Measurements from ENCODE around the gene EVX2. TPM values are rescaled to one million over a fixed set of nuclear protein-coding genes. Genes with fewer than 3 reads are reported as not detected.

The EVX2 gene
- total and polyA plus RNA-seq, 4 donors, result not detected

- TF ChIP-seq FOXA2 (IDR thresholded peaks at IDR 0.05), result no peak
- TF ChIP-seq NR2F2 (IDR thresholded peaks at IDR 0.05), result no peak
- TF ChIP-seq SP1 (IDR thresholded peaks at IDR 0.05), result no peak
- no peak for TF ChIP-seq JUND (IDR thresholded peaks at IDR 0.05)
These were observed 19.8 kb downstream of the EVX2 start (continued) for GRCh38 chr2:176063958-176064357.

DNA sequence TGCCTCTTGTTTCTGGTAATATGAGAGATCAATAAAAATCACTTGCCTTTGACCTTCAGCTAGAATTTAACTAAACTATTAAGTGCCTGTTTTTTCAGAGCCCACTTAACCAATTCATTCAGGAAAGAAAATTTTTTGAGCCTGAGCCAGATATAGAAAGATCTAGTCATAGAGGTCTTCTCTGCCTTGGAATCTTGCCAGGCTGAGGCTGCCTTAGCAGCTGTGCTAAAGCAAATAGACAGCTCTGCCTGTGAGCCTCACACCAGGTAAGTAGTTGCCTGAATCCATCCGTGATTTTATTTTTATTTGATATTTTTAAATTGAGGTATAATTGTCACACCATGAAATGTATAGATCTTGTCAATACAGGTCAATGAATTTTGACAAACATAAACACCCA lies 27.4 kb downstream of the EVX2 start:
- no peak overlapping the region for H3K27ac ChIP-seq (ENCODE audit: low read depth in 1 of 2, low read length in 2 of 2)
- no peak overlapping the region for H3K4me3 ChIP-seq (ENCODE audit: low read depth in 1 of 3, low read length in 3 of 3)
- H3K9me3 ChIP-seq (ENCODE audit: control insufficient read depth in 4 of 4, low read length in 3 of 4), result no peaks in the 10 kb centered on the region
- H3K36me3 ChIP-seq (ENCODE audit: control insufficient read depth in 4 of 4, insufficient read depth in 3 of 4, low read depth in 1 of 4, low read length in 3 of 4), result no peaks in the 10 kb centered on the region
- peaks cover 0 to 9% (median 0%) of the 10 kb centered on the region in 4 donors for H3K27me3 ChIP-seq (ENCODE audit: control insufficient read depth in 4 of 4, insufficient read depth in 4 of 4, low read length in 3 of 4)
- no peak for TF ChIP-seq RXRA (IDR thresholded peaks at IDR 0.05)
- TF ChIP-seq RAD21 (IDR thresholded peaks at IDR 0.05), result no peak
- no peak for TF ChIP-seq ATF3 (IDR thresholded peaks at IDR 0.05)
- TF ChIP-seq FOXA2 (IDR thresholded peaks at IDR 0.05), result no peak
- TF ChIP-seq, protein P1, sequence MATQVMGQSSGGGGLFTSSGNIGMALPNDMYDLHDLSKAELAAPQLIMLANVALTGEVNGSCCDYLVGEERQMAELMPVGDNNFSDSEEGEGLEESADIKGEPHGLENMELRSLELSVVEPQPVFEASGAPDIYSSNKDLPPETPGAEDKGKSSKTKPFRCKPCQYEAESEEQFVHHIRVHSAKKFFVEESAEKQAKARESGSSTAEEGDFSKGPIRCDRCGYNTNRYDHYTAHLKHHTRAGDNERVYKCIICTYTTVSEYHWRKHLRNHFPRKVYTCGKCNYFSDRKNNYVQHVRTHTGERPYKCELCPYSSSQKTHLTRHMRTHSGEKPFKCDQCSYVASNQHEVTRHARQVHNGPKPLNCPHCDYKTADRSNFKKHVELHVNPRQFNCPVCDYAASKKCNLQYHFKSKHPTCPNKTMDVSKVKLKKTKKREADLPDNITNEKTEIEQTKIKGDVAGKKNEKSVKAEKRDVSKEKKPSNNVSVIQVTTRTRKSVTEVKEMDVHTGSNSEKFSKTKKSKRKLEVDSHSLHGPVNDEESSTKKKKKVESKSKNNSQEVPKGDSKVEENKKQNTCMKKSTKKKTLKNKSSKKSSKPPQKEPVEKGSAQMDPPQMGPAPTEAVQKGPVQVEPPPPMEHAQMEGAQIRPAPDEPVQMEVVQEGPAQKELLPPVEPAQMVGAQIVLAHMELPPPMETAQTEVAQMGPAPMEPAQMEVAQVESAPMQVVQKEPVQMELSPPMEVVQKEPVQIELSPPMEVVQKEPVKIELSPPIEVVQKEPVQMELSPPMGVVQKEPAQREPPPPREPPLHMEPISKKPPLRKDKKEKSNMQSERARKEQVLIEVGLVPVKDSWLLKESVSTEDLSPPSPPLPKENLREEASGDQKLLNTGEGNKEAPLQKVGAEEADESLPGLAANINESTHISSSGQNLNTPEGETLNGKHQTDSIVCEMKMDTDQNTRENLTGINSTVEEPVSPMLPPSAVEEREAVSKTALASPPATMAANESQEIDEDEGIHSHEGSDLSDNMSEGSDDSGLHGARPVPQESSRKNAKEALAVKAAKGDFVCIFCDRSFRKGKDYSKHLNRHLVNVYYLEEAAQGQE (IDR thresholded peaks at IDR 0.05), result no peak
- no peak for TF ChIP-seq FOXA1 (IDR thresholded peaks at IDR 0.05)
- TF ChIP-seq HNF4A (conservative IDR thresholded peaks at IDR 0.05), result no peak
- TF ChIP-seq, protein P2, sequence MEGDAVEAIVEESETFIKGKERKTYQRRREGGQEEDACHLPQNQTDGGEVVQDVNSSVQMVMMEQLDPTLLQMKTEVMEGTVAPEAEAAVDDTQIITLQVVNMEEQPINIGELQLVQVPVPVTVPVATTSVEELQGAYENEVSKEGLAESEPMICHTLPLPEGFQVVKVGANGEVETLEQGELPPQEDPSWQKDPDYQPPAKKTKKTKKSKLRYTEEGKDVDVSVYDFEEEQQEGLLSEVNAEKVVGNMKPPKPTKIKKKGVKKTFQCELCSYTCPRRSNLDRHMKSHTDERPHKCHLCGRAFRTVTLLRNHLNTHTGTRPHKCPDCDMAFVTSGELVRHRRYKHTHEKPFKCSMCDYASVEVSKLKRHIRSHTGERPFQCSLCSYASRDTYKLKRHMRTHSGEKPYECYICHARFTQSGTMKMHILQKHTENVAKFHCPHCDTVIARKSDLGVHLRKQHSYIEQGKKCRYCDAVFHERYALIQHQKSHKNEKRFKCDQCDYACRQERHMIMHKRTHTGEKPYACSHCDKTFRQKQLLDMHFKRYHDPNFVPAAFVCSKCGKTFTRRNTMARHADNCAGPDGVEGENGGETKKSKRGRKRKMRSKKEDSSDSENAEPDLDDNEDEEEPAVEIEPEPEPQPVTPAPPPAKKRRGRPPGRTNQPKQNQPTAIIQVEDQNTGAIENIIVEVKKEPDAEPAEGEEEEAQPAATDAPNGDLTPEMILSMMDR (IDR thresholded peaks at IDR 0.05; ENCODE audit: low read depth, low read length, missing input control), result no peak
- no peak for TF ChIP-seq NR2F2 (IDR thresholded peaks at IDR 0.05)
- TF ChIP-seq, protein P3, sequence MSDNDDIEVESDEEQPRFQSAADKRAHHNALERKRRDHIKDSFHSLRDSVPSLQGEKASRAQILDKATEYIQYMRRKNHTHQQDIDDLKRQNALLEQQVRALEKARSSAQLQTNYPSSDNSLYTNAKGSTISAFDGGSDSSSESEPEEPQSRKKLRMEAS (IDR thresholded peaks at IDR 0.05), result no peak
- no peak for TF ChIP-seq TAF1 (conservative IDR thresholded peaks at IDR 0.05)
- TF ChIP-seq GABPA (IDR thresholded peaks at IDR 0.05 in 1 of 2, conservative IDR thresholded peaks at IDR 0.05 in 1 of 2), result no peak
- TF ChIP-seq JUND (IDR thresholded peaks at IDR 0.05), result no peak
- TF ChIP-seq SP1 (IDR thresholded peaks at IDR 0.05), result no peak
- no peak for TF ChIP-seq ZBTB33 (IDR thresholded peaks at IDR 0.05)
- no peak for TF ChIP-seq HNF4G (IDR thresholded peaks at IDR 0.05)
- TF ChIP-seq YY1 (IDR thresholded peaks at IDR 0.05), result no peak
- H3K9ac ChIP-seq (ENCODE audit: low read depth in 1 of 2, low read length in 2 of 2), result no peak overlapping the region
- WGBS, result 28% methylated on average over 1 of the region's 1 CpG
- H3K4me1 ChIP-seq (ENCODE audit: control insufficient read depth in 4 of 4, insufficient read depth in 4 of 4, low read length in 3 of 4), result no peaks in the 10 kb centered on the region
- no peak for DNase-seq (ENCODE audit: low spot score)

Data from liver (tissue), 9 donors.